Endothelial cell of umbilical vein (primary cell): Measurements from ENCODE around the gene ZNF142. TPM values are rescaled to one million over a fixed set of nuclear protein-coding genes. Genes with fewer than 3 reads are reported as not detected.

Experiments used
- Bru-seq: library from RNA; stranded (reverse); fragments of 400-500 nt; gene quantifications from one replicate; lab custom pipeline; 2021; lab: Mats Ljungman, UMichigan
- BruChase-seq, 2 experiments: library from RNA; stranded (reverse); fragments of 400-500 nt; gene quantifications; one replicate each; lab custom pipeline; 2021; lab: Mats Ljungman, UMichigan
- BruUV-seq: library from RNA; stranded (reverse); fragments of 400-500 nt; replicated peaks from 2 replicates; lab custom pipeline; 2021; lab: Mats Ljungman, UMichigan
- CTCF ChIA-PET: fragments of 300-600, 350-600 bp; sonication (Branson Sonifier 250); formaldehyde crosslinking; loops from one replicate; lab custom pipeline; 2021; ENCODE audit warnings: antibody characterized with exemption, inconsistent platforms; lab: Charles Lee
- POLR2A ChIA-PET: fragments of 300-600, 350-600 bp; sonication (Branson Sonifier 250); formaldehyde crosslinking; loops from one replicate; lab custom pipeline; 2021; ENCODE audit warnings: antibody characterized with exemption, inconsistent platforms; lab: Charles Lee
- DNase-seq: peaks from one replicate; pipeline ENCODE4 v3.0.0-alpha.2; 2011; ENCODE audit warnings: low read depth, low spot score
- FAIRE-seq: peaks from 2 replicates; lab custom pipeline; 2011; peaks lifted over from hg19 to GRCh38; lab: Jason Lieb, UNC
- H2AFZ ChIP-seq: 2 replicates; pipeline ENCODE4 v1.6.0; 2012; ENCODE audit warnings: low read depth, low read length, control low read depth, inconsistent platforms
- H3K27ac ChIP-seq: 2 replicates; pipeline ENCODE4 v1.5.1; 2011; ENCODE audit warnings: low read depth, mild to moderate bottlenecking, control low read depth, low read length, moderate library complexity; ENCODE audit not compliant: insufficient read depth
- H3K27me3 ChIP-seq, 2 experiments: 2 replicates each; pipeline versions ENCODE4 v1.6.0 to v1.6.1; 2011; ENCODE audit warnings: low read length in 2 of 2, mixed read lengths in 1 of 2; ENCODE audit not compliant: control insufficient read depth in 2 of 2, insufficient read depth in 2 of 2
- H3K36me3 ChIP-seq, 2 experiments: 2 replicates in 1 of 2; 3 replicates in 1 of 2; pipeline ENCODE4 v1.5.1; 2011; ENCODE audit warnings: low read length in 2 of 2, mild to moderate bottlenecking in 1 of 2, moderate library complexity in 1 of 2; ENCODE audit not compliant: control insufficient read depth in 2 of 2, insufficient read depth in 2 of 2; ENCODE audit errors: extremely low read depth in 1 of 2
- H3K4me1 ChIP-seq: 3 replicates; pipeline ENCODE4 v1.5.1; 2011; ENCODE audit warnings: mild to moderate bottlenecking, low read length; ENCODE audit not compliant: control insufficient read depth, insufficient read depth; ENCODE audit errors: extremely low read depth
- H3K4me2 ChIP-seq: 2 replicates; pipeline ENCODE4 v1.6.1; 2011; ENCODE audit warnings: low read length, control low read depth, mixed read lengths; ENCODE audit not compliant: insufficient read depth
- H3K4me3 ChIP-seq, 3 experiments: fragments of 200-600 bp in 1 of 3; sonication (generic), shearing (Covaris generic) in 1 of 3; replicated peaks in 1 of 3; 2 replicates each; pipeline ENCODE4 v1.5.1; 2011 to 2016; ENCODE audit warnings: control low read depth in 3 of 3, low read length in 3 of 3, mild to moderate bottlenecking in 2 of 3, inconsistent platforms in 1 of 3, low read depth in 1 of 3, moderate library complexity in 1 of 3; ENCODE audit not compliant: insufficient read depth in 1 of 3
- H3K79me2 ChIP-seq: 2 replicates; pipeline ENCODE4 v1.6.0; 2012; ENCODE audit warnings: low read length, inconsistent platforms; ENCODE audit not compliant: control insufficient read depth, insufficient read depth
- H3K9ac ChIP-seq: replicated peaks from 2 replicates; pipeline ENCODE3; 2011; ENCODE audit warnings: low read length, control low read depth; ENCODE audit not compliant: insufficient read depth; ENCODE audit errors: extremely low read depth
- H3K9me1 ChIP-seq: replicated peaks from 3 replicates; pipeline ENCODE4 v1.6.0; 2011; ENCODE audit warnings: mild to moderate bottlenecking, low read length; ENCODE audit not compliant: control insufficient read depth, insufficient read depth; ENCODE audit errors: extremely low read depth
- H3K9me3 ChIP-seq: replicated peaks from 2 replicates; pipeline ENCODE4 v1.5.1; 2012; ENCODE audit warnings: low read length, inconsistent platforms; ENCODE audit not compliant: control insufficient read depth, insufficient read depth
- H4K20me1 ChIP-seq: replicated peaks from 2 replicates; pipeline ENCODE3; 2011; ENCODE audit warnings: mild to moderate bottlenecking, low read length; ENCODE audit not compliant: control insufficient read depth, insufficient read depth; ENCODE audit errors: extremely low read depth
- EZH2 ChIP-seq: IDR thresholded peaks from 2 replicates; pipeline ENCODE4 v1.6.1; 2012; ENCODE audit warnings: borderline replicate concordance, low read depth, mild to moderate bottlenecking, moderate library complexity, low read length, inconsistent platforms; ENCODE audit not compliant: severe bottlenecking
- FOS ChIP-seq: IDR thresholded peaks from 2 replicates; pipeline ENCODE4 v1.6.1; 2011; ENCODE audit warnings: mild to moderate bottlenecking, low read length, moderate library complexity, borderline replicate concordance; ENCODE audit not compliant: insufficient read depth
- JUN ChIP-seq: IDR thresholded peaks from 2 replicates; pipeline ENCODE4 v1.6.1; 2011; ENCODE audit warnings: borderline replicate concordance, low read depth; ENCODE audit not compliant: insufficient read length, insufficient read depth
- MYC ChIP-seq: IDR thresholded peaks from one replicate; pipeline ENCODE4 v1.6.1; 2011; ENCODE audit warnings: mild to moderate bottlenecking, low read depth, low read length
- POLR2A ChIP-seq: IDR thresholded peaks from 2 replicates; pipeline ENCODE4 v1.6.1; 2012; ENCODE audit warnings: low read depth, mild to moderate bottlenecking, control low read depth, low read length
- POLR2AphosphoS5 ChIP-seq: IDR thresholded peaks from 2 replicates; pipeline ENCODE4 v1.6.1; 2012; ENCODE audit warnings: low read depth, mild to moderate bottlenecking, control low read depth, low read length, moderate library complexity; ENCODE audit not compliant: insufficient read depth
- dilution Hi-C: fragments of 300-500 bp; cut with MboI; formaldehyde crosslinking; loops from one replicate; pipeline ENCODE4 v1.15.0; 2019; ENCODE audit warnings: low sequenced_read_pairs; ENCODE audit not compliant: extremely low pct_ligation_motif_present
- intact Hi-C: fragments of 100-400 bp; cut with micrococcal nuclease; formaldehyde crosslinking; loops from one replicate; pipeline ENCODE4 v1.10.0; 2022
- long read RNA-seq: library from polyadenylated mRNA; stranded (forward); transcript quantifications from one replicate; pipeline ENCODE4 v2.0.0, GENCODE V29; 2021
- polyA minus RNA-seq, 3 experiments: library from RNA; depleted of rRNA, polyadenylated mRNA; stranded (reverse); fragments of >200 nt; gene quantifications; 1 replicate in 1 of 3; 2 replicates in 2 of 3; pipeline ENCODE4 v1.2.3, GENCODE V29; 2011
- polyA plus RNA-seq, 4 experiments: library from polyadenylated mRNA; depleted of rRNA in 3 of 4; stranded (reverse) in 3 of 4; unstranded in 1 of 4; fragments of >200 nt; gene quantifications; 2 replicates each; pipeline versions ENCODE4 v1.2.1 to v1.2.3, GENCODE V29; 2011 to 2012; ENCODE audit warnings: missing spikeins in 1 of 4
- total RNA-seq: library from RNA; stranded (reverse); gene quantifications from 2 replicates; pipeline ENCODE4 v1.2.3, GENCODE V29; 2021
- TF ChIP-seq, protein P1 (sequence below), 2 donors: IDR thresholded peaks; 1 replicate in 1 of 2; 2 replicates in 1 of 2; pipeline ENCODE4 v1.5.1; 2011; ENCODE audit warnings: low read length in 2 of 2, mild to moderate bottlenecking in 2 of 2, moderate library complexity in 2 of 2, control low read depth in 1 of 2, inconsistent platforms in 1 of 2, low read depth in 1 of 2; ENCODE audit not compliant: insufficient read depth in 1 of 2; ENCODE audit errors: extremely low read depth in 1 of 2

Gene ZNF142
- total RNA-seq (31.4 and 34.5 TPM in 2 replicates), polyA plus RNA-seq (14.5 and 16.0 TPM in 2 replicates), polyA minus RNA-seq (20.6 and 24.7 TPM in 2 replicates), Bru-seq, nascent RNA (percentile 70 among the genes with signal in this experiment), BruChase-seq, experiment 1, labeled RNA remaining after a 6-hour chase (percentile 70 among the genes with signal in this experiment), BruChase-seq, experiment 2, labeled RNA remaining after a 2-hour chase (percentile 74 among the genes with signal in this experiment)
- polyA plus RNA-seq (2011; cell fraction: cytosol; rRNA removed) = 9.3 and 11.0 TPM in 2 replicates
- polyA plus RNA-seq (2011; cell fraction: nucleus; rRNA removed) = 33.9 and 39.9 TPM in 2 replicates
- polyA plus RNA-seq (2012) = 18.5 and 19.0 TPM in 2 replicates
- polyA minus RNA-seq (2011; cell fraction: cytosol; rRNA and poly(A)+ RNA removed) = 15.7 TPM
- polyA minus RNA-seq (2011; cell fraction: nucleus; rRNA and poly(A)+ RNA removed) = 28.6 and 35.4 TPM in 2 replicates
- long read RNA-seq, partial matches to known transcripts = 10 of 13 reads
- long read RNA-seq, other reads (novel, unspliced or antisense) = 3 of 13 reads

GRCh38 chr2:218659258-218659987 lies at the start of gene ZNF142, which contains the start of gene BCS1L:
ZNF142 (minus strand) TSS chr2:218659623; CDS start chr2:218656429, 3,194 bp downstream.
BCS1L (plus strand) TSS chr2:218659683; CDS start chr2:218660988, 1,305 bp downstream.
- intact Hi-C loops (loop anchor here (1.0 kb wide), 3 partner anchors 13 to 28 kb away; partner anchors contain the start of genes RNF25 and STK36), dilution Hi-C loops (no loop called here)
- DNase-seq (peak; percentile 88), FAIRE-seq (peak; percentile 97)
- Histone ChIP-seq H3K79me2 (peaks cover 34% of the 10 kb centered on the region), H4K20me1 (no peaks in the 10 kb centered on the region), H3K4me1 (peaks cover 9% of the 10 kb centered on the region), H3K9ac (peak within 1 kb of the TSS; percentile 56), H2AFZ (peak within 1 kb of the TSS; percentile 71), H3K9me3 (no peaks in the 10 kb centered on the region), H3K9me1 (no peaks in the 10 kb centered on the region), H3K4me2 (peak within 1 kb of the TSS; percentile 77), H3K4me3 (peak within 1 kb of the TSS; percentile 74 to 95 (median 87)), H3K27me3 (no peaks in the 10 kb centered on the region), H3K36me3 (peaks cover 24 to 30% of the 10 kb centered on the region in 2 experiments), H3K27ac (peak within 1 kb of the TSS; percentile 24)
- no TSS peak for BruUV-seq
- POLR2A ChIA-PET = interaction anchor here (0.7 to 2.0 kb wide), 7 partner anchors 12 to 728 kb away, joined by 3 to 6 read pairs (median 4); partner anchors contain the start of genes DNPEP, PLCD4, RNF25 and STK36
- CTCF ChIA-PET = interaction anchor here (0.6 to 4.8 kb wide), 19 partner anchors 8 to 590 kb away, joined by 3 to 99 read pairs (median 5); partner anchors contain the start of genes CYP27A1, PLCD4, RNF25 and STK36
- TF ChIP-seq EZH2 = no peak
- no peak for TF ChIP-seq JUN
- TF ChIP-seq FOS = no peak
- TF ChIP-seq, protein P1, sequence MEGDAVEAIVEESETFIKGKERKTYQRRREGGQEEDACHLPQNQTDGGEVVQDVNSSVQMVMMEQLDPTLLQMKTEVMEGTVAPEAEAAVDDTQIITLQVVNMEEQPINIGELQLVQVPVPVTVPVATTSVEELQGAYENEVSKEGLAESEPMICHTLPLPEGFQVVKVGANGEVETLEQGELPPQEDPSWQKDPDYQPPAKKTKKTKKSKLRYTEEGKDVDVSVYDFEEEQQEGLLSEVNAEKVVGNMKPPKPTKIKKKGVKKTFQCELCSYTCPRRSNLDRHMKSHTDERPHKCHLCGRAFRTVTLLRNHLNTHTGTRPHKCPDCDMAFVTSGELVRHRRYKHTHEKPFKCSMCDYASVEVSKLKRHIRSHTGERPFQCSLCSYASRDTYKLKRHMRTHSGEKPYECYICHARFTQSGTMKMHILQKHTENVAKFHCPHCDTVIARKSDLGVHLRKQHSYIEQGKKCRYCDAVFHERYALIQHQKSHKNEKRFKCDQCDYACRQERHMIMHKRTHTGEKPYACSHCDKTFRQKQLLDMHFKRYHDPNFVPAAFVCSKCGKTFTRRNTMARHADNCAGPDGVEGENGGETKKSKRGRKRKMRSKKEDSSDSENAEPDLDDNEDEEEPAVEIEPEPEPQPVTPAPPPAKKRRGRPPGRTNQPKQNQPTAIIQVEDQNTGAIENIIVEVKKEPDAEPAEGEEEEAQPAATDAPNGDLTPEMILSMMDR (IDR thresholded peaks at IDR 0.05; ENCODE audit: extremely low read depth in 1 of 2, insufficient read depth in 1 of 2, low read depth in 1 of 2, low read length in 2 of 2) = no peak
- peak; percentile 87 for TF ChIP-seq MYC
- peak; percentile 58 for TF ChIP-seq POLR2AphosphoS5
- peak; percentile 73 for TF ChIP-seq POLR2A
